ENCODE measurements around the gene GNE. TPM values are rescaled to one million over a fixed set of nuclear protein-coding genes. Genes with fewer than 3 reads are reported as not detected.

Gene GNE
- total RNA-seq, 4 donors from 2014 or later: 11.9 to 28.9 (median 16.7) TPM

DNA sequence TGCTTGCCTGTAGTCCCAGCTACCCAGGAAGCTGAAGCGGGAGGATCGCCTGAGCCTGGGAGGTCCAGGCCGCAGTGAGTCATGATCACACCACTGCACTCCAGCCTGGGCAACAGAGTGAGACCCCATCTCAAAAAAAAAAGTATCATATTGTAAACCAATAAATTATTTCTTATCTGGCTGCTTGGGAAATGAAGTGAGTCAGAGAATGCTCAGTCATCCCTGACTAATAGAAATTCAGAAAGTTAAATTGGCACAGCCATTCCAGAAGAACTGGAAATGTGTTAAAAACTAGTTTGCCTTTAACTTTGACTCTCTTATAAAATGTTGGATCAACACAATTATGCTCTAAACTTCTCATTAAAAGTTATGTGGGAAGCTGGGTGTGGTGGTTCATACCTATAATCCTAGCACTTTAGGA lies 9.8 kb upstream of the GNE start:
- Histone ChIP-seq H3K27ac (peak overlapping the region in 2 of 4 donors; percentile 7 to 75), H3K27me3 (no peaks in the 10 kb centered on the region), H3K4me1 (no peaks in the 10 kb centered on the region), H3K36me3 (no peaks in the 10 kb centered on the region), H3K4me3 (no peak overlapping the region), H3K9me3 (no peaks in the 10 kb centered on the region)
- 60 to 92% methylated on average over 2 to 3 of the region's 3 CpGs for WGBS, 2 donors
- DNase-seq: no peak
- no peak for TF ChIP-seq POLR2A (IDR thresholded peaks at IDR 0.05)
- TF ChIP-seq, protein P1, sequence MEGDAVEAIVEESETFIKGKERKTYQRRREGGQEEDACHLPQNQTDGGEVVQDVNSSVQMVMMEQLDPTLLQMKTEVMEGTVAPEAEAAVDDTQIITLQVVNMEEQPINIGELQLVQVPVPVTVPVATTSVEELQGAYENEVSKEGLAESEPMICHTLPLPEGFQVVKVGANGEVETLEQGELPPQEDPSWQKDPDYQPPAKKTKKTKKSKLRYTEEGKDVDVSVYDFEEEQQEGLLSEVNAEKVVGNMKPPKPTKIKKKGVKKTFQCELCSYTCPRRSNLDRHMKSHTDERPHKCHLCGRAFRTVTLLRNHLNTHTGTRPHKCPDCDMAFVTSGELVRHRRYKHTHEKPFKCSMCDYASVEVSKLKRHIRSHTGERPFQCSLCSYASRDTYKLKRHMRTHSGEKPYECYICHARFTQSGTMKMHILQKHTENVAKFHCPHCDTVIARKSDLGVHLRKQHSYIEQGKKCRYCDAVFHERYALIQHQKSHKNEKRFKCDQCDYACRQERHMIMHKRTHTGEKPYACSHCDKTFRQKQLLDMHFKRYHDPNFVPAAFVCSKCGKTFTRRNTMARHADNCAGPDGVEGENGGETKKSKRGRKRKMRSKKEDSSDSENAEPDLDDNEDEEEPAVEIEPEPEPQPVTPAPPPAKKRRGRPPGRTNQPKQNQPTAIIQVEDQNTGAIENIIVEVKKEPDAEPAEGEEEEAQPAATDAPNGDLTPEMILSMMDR (IDR thresholded peaks at IDR 0.05): no peak
- intact Hi-C loops (cut with DNase I): no loop called here

DNA sequence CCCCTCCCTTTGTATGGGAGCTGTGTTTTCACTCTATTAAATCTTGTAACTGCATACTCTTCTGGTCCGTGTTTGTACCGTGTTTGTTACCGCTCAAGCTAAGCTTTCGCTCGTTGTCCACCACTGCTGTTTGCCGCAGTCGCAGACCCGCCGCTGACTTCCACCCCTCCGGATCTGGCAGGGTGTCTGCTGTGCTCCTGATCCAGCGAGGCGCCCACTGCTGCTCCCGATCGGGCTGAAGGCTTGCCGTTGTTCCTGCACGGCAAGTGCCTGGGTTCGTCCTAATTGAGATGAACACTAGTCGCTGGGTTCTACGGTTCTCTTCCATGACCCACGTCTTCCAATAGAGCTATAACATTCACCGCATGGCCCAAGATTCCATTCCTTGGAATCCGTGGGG lies 6.6 kb upstream of the GNE start:
- no peak overlapping the region for H3K27ac ChIP-seq
- no peaks in the 10 kb centered on the region for H3K4me1 ChIP-seq
- 94 to 96% methylated on average over 10 to 15 of the region's 22 CpGs for WGBS, 2 donors
- DNase-seq: no peak
- no peak overlapping the region for H3K4me3 ChIP-seq
- no peaks in the 10 kb centered on the region for H3K36me3 ChIP-seq
- H3K9me3 ChIP-seq: no peaks in the 10 kb centered on the region
- intact Hi-C loops (cut with DNase I): no loop called here
- TF ChIP-seq POLR2A (IDR thresholded peaks at IDR 0.05): no peak
- TF ChIP-seq, protein P1 (IDR thresholded peaks at IDR 0.05): no peak
- no peaks in the 10 kb centered on the region for H3K27me3 ChIP-seq

DNA sequence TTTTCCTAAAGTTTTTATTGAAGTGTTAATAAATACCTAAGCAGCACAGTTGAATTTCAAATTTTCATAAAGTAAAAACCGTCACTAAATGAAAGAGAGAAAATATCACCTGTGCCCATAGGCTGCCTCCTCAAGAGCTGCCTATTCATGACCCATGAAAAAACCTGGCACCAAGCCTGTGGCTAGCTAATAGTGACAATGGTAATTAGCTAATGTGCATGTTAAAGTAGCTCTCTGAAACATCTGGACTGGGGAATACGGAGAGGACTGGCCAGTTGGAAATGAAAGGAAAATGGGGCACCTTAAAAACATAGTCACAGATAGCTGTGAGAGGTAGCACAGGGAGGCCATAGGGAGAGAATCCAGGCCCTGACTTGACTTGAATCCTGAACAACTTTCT lies 5.4 kb upstream of the GNE start:
- intact Hi-C loops (cut with DNase I): no loop called here
- Histone ChIP-seq H3K27me3 (no peaks in the 10 kb centered on the region), H3K27ac (no peak overlapping the region), H3K36me3 (no peaks in the 10 kb centered on the region), H3K4me1 (peaks cover 0 to 5% (median 0%) of the 10 kb centered on the region in 3 donors), H3K4me3 (no peak overlapping the region), H3K9me3 (no peaks in the 10 kb centered on the region)
- TF ChIP-seq POLR2A (IDR thresholded peaks at IDR 0.05): no peak
- TF ChIP-seq, protein P1 (IDR thresholded peaks at IDR 0.05): no peak
- DNase-seq: no peak
- WGBS, 2 donors: 72 to 73% methylated on average over 2 of the region's 2 CpGs

DNA sequence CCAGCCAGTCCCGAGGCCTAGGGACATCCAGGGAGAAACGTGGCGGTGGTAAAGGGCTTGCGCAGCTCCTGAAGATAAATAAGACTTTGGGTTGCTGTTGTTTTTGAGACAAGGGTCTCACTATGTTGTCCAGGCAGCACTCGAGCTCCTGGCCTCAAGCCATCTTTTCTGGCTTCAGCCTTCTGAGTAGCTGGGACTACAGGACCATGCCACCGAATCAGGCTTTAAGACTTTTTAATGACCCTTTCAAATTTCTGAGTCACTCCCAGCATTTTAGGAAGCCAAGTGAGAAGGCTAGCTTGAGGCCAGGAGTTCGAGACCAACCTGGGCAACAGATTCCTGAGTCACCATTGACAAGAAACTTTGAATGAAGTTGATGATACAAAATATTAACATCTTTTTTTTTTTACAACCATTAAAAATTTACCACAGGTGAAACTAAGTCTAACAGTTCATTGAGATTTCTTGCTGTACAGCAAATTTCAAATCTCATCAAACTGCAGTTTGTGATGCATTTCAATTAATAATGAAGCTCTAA lies 817 bp upstream of the GNE start:
- peaks cover 4 to 19% (median 4%) of the 10 kb centered on the region in 3 donors for H3K4me1 ChIP-seq
- TF ChIP-seq, protein P1 (IDR thresholded peaks at IDR 0.05): no peak
- TF ChIP-seq POLR2A (IDR thresholded peaks at IDR 0.05): no peak
- 44 to 50% methylated on average over 7 of the region's 7 CpGs for WGBS, 2 donors
- no peaks in the 10 kb centered on the region for H3K27me3 ChIP-seq
- peak overlapping the region; percentile 75 to 96 (median 92) for H3K4me3 ChIP-seq
- intact Hi-C loops (cut with DNase I): no loop called here
- DNase-seq: no peak
- peak overlapping the region; percentile 91 to 99 (median 98) for H3K27ac ChIP-seq
- no peaks in the 10 kb centered on the region for H3K9me3 ChIP-seq
- no peaks in the 10 kb centered on the region for H3K36me3 ChIP-seq

DNA sequence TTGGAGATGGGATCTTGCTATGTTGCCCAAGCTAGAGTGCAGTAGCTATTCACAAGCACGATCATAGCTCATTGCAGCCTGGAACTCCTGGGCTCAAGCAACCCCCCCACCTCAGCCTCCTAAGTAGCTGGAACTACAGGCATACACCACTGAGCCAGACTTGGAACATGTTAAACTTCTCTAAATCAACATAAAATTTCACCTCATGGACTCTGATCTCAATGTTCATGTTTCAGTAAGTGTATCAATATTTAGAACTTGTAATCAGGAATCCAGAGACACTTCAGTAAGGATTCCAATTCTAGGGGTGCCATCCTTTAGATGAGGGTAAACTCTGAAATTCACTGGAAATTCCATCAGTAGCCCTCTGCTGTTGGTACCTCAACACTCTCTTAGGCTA lies 6.8 kb downstream of the GNE start:
- H3K4me3 ChIP-seq: no peak overlapping the region
- intact Hi-C loops (cut with DNase I): no loop called here
- H3K27me3 ChIP-seq: no peaks in the 10 kb centered on the region
- TF ChIP-seq, protein P1 (IDR thresholded peaks at IDR 0.05): no peak
- TF ChIP-seq POLR2A (IDR thresholded peaks at IDR 0.05): no peak
- 92 to 100% methylated on average over 1 of the region's 1 CpG for WGBS, 2 donors
- H3K9me3 ChIP-seq: no peaks in the 10 kb centered on the region
- peaks cover 0 to 11% (median 0%) of the 10 kb centered on the region in 3 donors for H3K36me3 ChIP-seq
- no peak overlapping the region for H3K27ac ChIP-seq
- DNase-seq: no peak
- peaks cover 0 to 36% (median 0%) of the 10 kb centered on the region in 3 donors for H3K4me1 ChIP-seq

Data from esophagus squamous epithelium (tissue), 5 donors.